ENCODE results near the gene GPRIN1.

GRCh38 chr5:176588297-176588696 lies 21.7 kb downstream of the GPRIN1 start:
- no peak for TF ChIP-seq CTCF (IDR thresholded peaks at IDR 0.05; ENCODE audit: low read depth, low read length)
- no peak for TF ChIP-seq EZH2phosphoT487 (IDR thresholded peaks at IDR 0.05; ENCODE audit: low read depth)
